Calu3 (cell line): ENCODE data around the gene CNN3. TPM values are rescaled to one million over a fixed set of nuclear protein-coding genes. Genes with fewer than 3 reads are reported as not detected.

Experiments
- BruUV-seq: library from RNA; stranded (reverse); fragments of 400-500 nt; replicated peaks from 2 replicates; lab custom pipeline; 2021; lab: Mats Ljungman, UMichigan
- CTCF ChIA-PET: fragments of 300-600 bp; sonication (Branson Sonifier 250); formaldehyde crosslinking; loops from one replicate; lab custom pipeline; 2022; ENCODE audit warnings: antibody characterized with exemption; lab: Charles Lee
- DNase-seq: peaks from one replicate; pipeline ENCODE4 v3.0.0; 2022
- H3K27ac Mint-ChIP-seq: one replicate; pipeline ENCODE4 v1.8.0; 2022; ENCODE audit warnings: mixed read lengths; ENCODE audit not compliant: unreplicated experiment
- H3K27me3 Mint-ChIP-seq: one replicate; pipeline ENCODE4 v1.8.0; 2022; ENCODE audit warnings: mixed read lengths; ENCODE audit not compliant: unreplicated experiment
- H3K36me3 Mint-ChIP-seq: one replicate; pipeline ENCODE4 v1.8.0; 2022; ENCODE audit warnings: mild to moderate bottlenecking, moderate library complexity, mixed read lengths; ENCODE audit not compliant: insufficient read depth, unreplicated experiment
- H3K4me1 Mint-ChIP-seq: one replicate; pipeline ENCODE4 v1.8.0; 2022; ENCODE audit warnings: mild to moderate bottlenecking, low read depth, mixed read lengths; ENCODE audit not compliant: unreplicated experiment
- H3K4me3 Mint-ChIP-seq: one replicate; pipeline ENCODE4 v1.8.0; 2022; ENCODE audit warnings: mild to moderate bottlenecking, low read depth, moderate library complexity, mixed read lengths; ENCODE audit not compliant: unreplicated experiment
- H3K9me3 Mint-ChIP-seq: one replicate; pipeline ENCODE4 v1.8.0; 2022; ENCODE audit warnings: low read depth, mixed read lengths; ENCODE audit not compliant: unreplicated experiment
- intact Hi-C: fragments of 100-400 bp; cut with micrococcal nuclease; formaldehyde crosslinking; loops from one replicate; pipeline ENCODE4 v1.10.0; 2022; ENCODE audit not compliant: unreplicated experiment
- total RNA-seq: library from RNA; stranded (reverse); gene quantifications from 2 replicates; pipeline ENCODE4 v1.2.3, GENCODE V29; 2022
- TF ChIP-seq, protein P1 (sequence below): fragments of 200-600 bp; IDR thresholded peaks from one replicate; pipeline ENCODE4 v1.8.0; 2022; ENCODE audit warnings: antibody characterized with exemption; ENCODE audit not compliant: unreplicated experiment

Gene CNN3
- total RNA-seq, 1 experiment from 2014 or later = 140 TPM

DNA sequence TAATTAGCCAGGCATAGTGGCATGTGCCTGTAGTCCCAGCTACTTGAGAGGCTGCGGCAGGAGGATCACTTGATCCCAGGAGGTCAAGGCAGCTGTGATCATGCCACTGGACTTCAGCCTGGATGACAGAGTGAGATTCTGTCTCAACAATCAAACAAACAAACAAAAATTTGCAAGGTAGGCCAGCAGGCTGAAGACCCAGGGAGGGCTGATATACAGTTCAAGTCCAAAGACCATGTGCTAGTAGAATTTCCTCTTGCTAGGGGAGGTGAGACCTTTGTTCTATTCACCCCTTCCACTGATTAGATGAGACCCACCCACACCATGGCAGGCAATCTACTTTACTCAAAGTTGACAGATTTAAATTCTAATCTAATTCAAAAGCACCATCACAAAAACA is 31.2 kb upstream of the CNN3 start:
- CTCF ChIA-PET = no interaction called here

GRCh38 chr1:94955767-94956632 is 29.1 kb upstream of the CNN3 start:
- CTCF ChIA-PET = no interaction called here
- no peaks in the 10 kb centered on the region for H3K9me3 Mint-ChIP-seq
- TF ChIP-seq, protein P1, sequence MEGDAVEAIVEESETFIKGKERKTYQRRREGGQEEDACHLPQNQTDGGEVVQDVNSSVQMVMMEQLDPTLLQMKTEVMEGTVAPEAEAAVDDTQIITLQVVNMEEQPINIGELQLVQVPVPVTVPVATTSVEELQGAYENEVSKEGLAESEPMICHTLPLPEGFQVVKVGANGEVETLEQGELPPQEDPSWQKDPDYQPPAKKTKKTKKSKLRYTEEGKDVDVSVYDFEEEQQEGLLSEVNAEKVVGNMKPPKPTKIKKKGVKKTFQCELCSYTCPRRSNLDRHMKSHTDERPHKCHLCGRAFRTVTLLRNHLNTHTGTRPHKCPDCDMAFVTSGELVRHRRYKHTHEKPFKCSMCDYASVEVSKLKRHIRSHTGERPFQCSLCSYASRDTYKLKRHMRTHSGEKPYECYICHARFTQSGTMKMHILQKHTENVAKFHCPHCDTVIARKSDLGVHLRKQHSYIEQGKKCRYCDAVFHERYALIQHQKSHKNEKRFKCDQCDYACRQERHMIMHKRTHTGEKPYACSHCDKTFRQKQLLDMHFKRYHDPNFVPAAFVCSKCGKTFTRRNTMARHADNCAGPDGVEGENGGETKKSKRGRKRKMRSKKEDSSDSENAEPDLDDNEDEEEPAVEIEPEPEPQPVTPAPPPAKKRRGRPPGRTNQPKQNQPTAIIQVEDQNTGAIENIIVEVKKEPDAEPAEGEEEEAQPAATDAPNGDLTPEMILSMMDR = no peak
- no peak overlapping the region for H3K4me3 Mint-ChIP-seq
- no peaks in the 10 kb centered on the region for H3K27me3 Mint-ChIP-seq
- no peaks in the 10 kb centered on the region for H3K36me3 Mint-ChIP-seq
- no peak for DNase-seq
- H3K27ac Mint-ChIP-seq = no peak overlapping the region
- BruUV-seq = no TSS peak
- H3K4me1 Mint-ChIP-seq = peaks cover under 1% of the 10 kb centered on the region
- intact Hi-C loops = no loop called here

More for the DNA sequence above, 31.2 kb upstream of the CNN3 start:
- BruUV-seq = no TSS peak
- H3K4me3 Mint-ChIP-seq = no peak overlapping the region
- intact Hi-C loops = no loop called here
- H3K36me3 Mint-ChIP-seq = no peaks in the 10 kb centered on the region
- no peaks in the 10 kb centered on the region for H3K9me3 Mint-ChIP-seq
- H3K27me3 Mint-ChIP-seq = no peaks in the 10 kb centered on the region
- H3K4me1 Mint-ChIP-seq = no peaks in the 10 kb centered on the region
- TF ChIP-seq, protein P1 = no peak
- no peak for DNase-seq
- H3K27ac Mint-ChIP-seq = no peak overlapping the region

GRCh38 chr1:94954263-94955220 is 27.6 kb upstream of the CNN3 start:
- Mint-ChIP-seq H3K4me1 (peaks cover 15% of the 10 kb centered on the region), H3K36me3 (no peaks in the 10 kb centered on the region), H3K4me3 (no peak overlapping the region), H3K9me3 (no peaks in the 10 kb centered on the region), H3K27ac (no peak overlapping the region), H3K27me3 (no peaks in the 10 kb centered on the region)
- TF ChIP-seq, protein P1 = no peak
- intact Hi-C loops = no loop called here
- CTCF ChIA-PET = interaction anchor here (0.7 kb wide), 1 partner anchor 1493 kb away, joined by 4 read pairs; no protein-coding TSS in a partner anchor
- no peak for DNase-seq
- BruUV-seq = no TSS peak

GRCh38 chr1:94953746-94954145 is 26.8 kb upstream of the CNN3 start:
- H3K4me1 Mint-ChIP-seq = peaks cover 18% of the 10 kb centered on the region
- CTCF ChIA-PET = interaction anchor here (0.7 to 0.8 kb wide), 2 partner anchors 45 to 1492 kb away, joined by 4 to 6 read pairs; no protein-coding TSS in a partner anchor
- no peaks in the 10 kb centered on the region for H3K9me3 Mint-ChIP-seq
- no peak for DNase-seq
- H3K27ac Mint-ChIP-seq = no peak overlapping the region
- no peaks in the 10 kb centered on the region for H3K36me3 Mint-ChIP-seq
- TF ChIP-seq, protein P1 = no peak
- H3K4me3 Mint-ChIP-seq = no peak overlapping the region
- intact Hi-C loops = no loop called here
- BruUV-seq = no TSS peak
- H3K27me3 Mint-ChIP-seq = no peaks in the 10 kb centered on the region
